IMR-90 (cell line): ENCODE results near the gene DHX40. TPM values are rescaled to one million over a fixed set of nuclear protein-coding genes. Genes with fewer than 3 reads are reported as not detected.

Source experiments
- ATAC-seq: fragments of 200-7000 bp; cut with Tn5 transposase; 2 replicates; pipeline ENCODE4 v1.9.1; 2020; ENCODE audit warnings: low read depth, mild to moderate bottlenecking, moderate library complexity
- BruUV-seq: library from RNA; stranded (reverse); fragments of 400-500 nt; replicated peaks from 2 replicates; lab custom pipeline; 2021; lab: Mats Ljungman, UMichigan
- CTCF ChIA-PET: fragments of 300-600 bp; formaldehyde crosslinking; extraction: SDS; loops from one replicate; lab custom pipeline; 2021; ENCODE audit warnings: antibody characterized with exemption; lab: Yijun Ruan, JAX
- POLR2A ChIA-PET: fragments of 300-600 bp; sonication (Branson Sonifier 250); formaldehyde crosslinking; loops from one replicate; lab custom pipeline; 2022; ENCODE audit warnings: antibody characterized with exemption; ENCODE audit not compliant: unreplicated experiment; lab: Charles Lee
- DNase-seq: peaks from one replicate; pipeline ENCODE4 v3.0.0; 2013
- H2AFZ ChIP-seq: replicated peaks from 2 replicates; pipeline ENCODE3; 2013; ENCODE audit warnings: low read length, mild to moderate bottlenecking; ENCODE audit not compliant: poor library complexity
- H2AK5ac ChIP-seq: 2 replicates; pipeline ENCODE4 v1.6.1; 2013; ENCODE audit warnings: low read depth, low read length, inconsistent platforms
- H2AK9ac ChIP-seq: replicated peaks from 2 replicates; pipeline ENCODE3; 2013; ENCODE audit warnings: mild to moderate bottlenecking, low read depth, low read length, moderate library complexity; ENCODE audit not compliant: poor library complexity
- H2BK120ac ChIP-seq: 2 replicates; pipeline ENCODE4 v1.6.1; 2013; ENCODE audit warnings: low read depth, low read length, inconsistent platforms
- H2BK15ac ChIP-seq: 3 replicates; pipeline ENCODE4 v1.6.1; 2013; ENCODE audit warnings: low read depth, low read length, inconsistent platforms
- H2BK20ac ChIP-seq: 2 replicates; pipeline ENCODE4 v1.6.1; 2013; ENCODE audit warnings: low read depth, mild to moderate bottlenecking, inconsistent platforms, low read length, moderate library complexity
- H2BK5ac ChIP-seq: 2 replicates; pipeline ENCODE4 v1.6.1; 2013; ENCODE audit warnings: mild to moderate bottlenecking, low read depth, low read length, inconsistent platforms; ENCODE audit not compliant: poor library complexity, severe bottlenecking
- H3K14ac ChIP-seq: replicated peaks from 2 replicates; pipeline ENCODE4 v1.6.1; 2013; ENCODE audit warnings: low read depth, low read length, inconsistent platforms
- H3K18ac ChIP-seq: 2 replicates; pipeline ENCODE4 v1.6.1; 2013; ENCODE audit warnings: low read depth, low read length, control low read depth
- H3K23ac ChIP-seq: 2 replicates; pipeline ENCODE4 v1.6.1; 2013; ENCODE audit warnings: low read depth, low read length, inconsistent platforms
- H3K27ac ChIP-seq: 2 replicates; pipeline ENCODE4 v1.5.1; 2013; ENCODE audit warnings: mild to moderate bottlenecking, control low read depth, low read length; ENCODE audit not compliant: insufficient read depth
- H3K27me3 ChIP-seq: 2 replicates; pipeline ENCODE4 v1.6.1; 2013; ENCODE audit warnings: low read length; ENCODE audit not compliant: control insufficient read depth, insufficient read depth
- H3K36me3 ChIP-seq: 2 replicates; pipeline ENCODE4 v1.6.1; 2013; ENCODE audit warnings: low read length, mixed read lengths; ENCODE audit not compliant: control insufficient read depth, insufficient read depth
- H3K4ac ChIP-seq: 2 replicates; pipeline ENCODE4 v1.6.1; 2013; ENCODE audit warnings: low read depth, low read length, inconsistent platforms
- H3K4me1 ChIP-seq: 2 replicates; pipeline ENCODE4 v1.6.1; 2013; ENCODE audit warnings: low read length, mixed read lengths; ENCODE audit not compliant: control insufficient read depth, insufficient read depth
- H3K4me2 ChIP-seq: 2 replicates; pipeline ENCODE4 v1.6.1; 2013; ENCODE audit warnings: low read depth, mild to moderate bottlenecking, control low read depth, low read length, moderate library complexity
- H3K4me3 ChIP-seq: 2 replicates; pipeline ENCODE4 v1.5.1; 2013; ENCODE audit warnings: low read depth, mild to moderate bottlenecking, control low read depth, low read length, moderate library complexity; ENCODE audit not compliant: insufficient read depth
- H3K56ac ChIP-seq: 2 replicates; pipeline ENCODE4 v1.6.1; 2013; ENCODE audit warnings: low read length, inconsistent platforms; ENCODE audit not compliant: insufficient read depth; ENCODE audit errors: extremely low read depth
- H3K79me1 ChIP-seq, 2 experiments: 2 replicates each; pipeline ENCODE4 v1.6.1; 2013; ENCODE audit warnings: low read length in 2 of 2, inconsistent platforms in 1 of 2, low read depth in 1 of 2
- H3K9ac ChIP-seq: 2 replicates; pipeline ENCODE4 v1.6.1; 2013; ENCODE audit warnings: low read depth, low read length, control low read depth
- H3K9me1 ChIP-seq: 2 replicates; pipeline ENCODE4 v1.6.1; 2013; ENCODE audit warnings: low read length, inconsistent platforms; ENCODE audit not compliant: insufficient read depth
- H3K9me3 ChIP-seq: 2 replicates; pipeline ENCODE4 v1.6.1; 2013; ENCODE audit warnings: low read length; ENCODE audit not compliant: control insufficient read depth, insufficient read depth
- H4K20me1 ChIP-seq: 2 replicates; pipeline ENCODE4 v1.6.1; 2013; ENCODE audit warnings: low read length, inconsistent platforms; ENCODE audit not compliant: insufficient read depth
- H4K5ac ChIP-seq: 2 replicates; pipeline ENCODE4 v1.6.1; 2013; ENCODE audit warnings: mild to moderate bottlenecking, low read depth, low read length, control low read depth
- H4K8ac ChIP-seq, 2 experiments: 2 replicates each; pipeline ENCODE4 v1.6.1; 2013; ENCODE audit warnings: low read depth in 2 of 2, low read length in 2 of 2, control low read depth in 1 of 2, inconsistent platforms in 1 of 2
- H4K91ac ChIP-seq: 2 replicates; pipeline ENCODE4 v1.6.1; 2013; ENCODE audit warnings: low read depth, low read length, inconsistent platforms; ENCODE audit not compliant: insufficient read depth
- BHLHE40 ChIP-seq: fragments of 150-350 bp; IDR thresholded peaks from 2 replicates; pipeline ENCODE4 v1.6.1; 2016; ENCODE audit warnings: mild to moderate bottlenecking, low read depth, low read length
- CHD1 ChIP-seq: IDR thresholded peaks from 2 replicates; pipeline ENCODE4 v1.6.1; 2012; ENCODE audit warnings: low read depth, low read length, improper control_type of control experiment
- CTCF ChIP-seq: conservative IDR thresholded peaks from 2 replicates; pipeline ENCODE4 v1.5.1; 2012; ENCODE audit warnings: mild to moderate bottlenecking, low read depth, low read length, improper control_type of control experiment
- ELK1 ChIP-seq: fragments of 150-350 bp; IDR thresholded peaks from 2 replicates; pipeline ENCODE4 v1.6.1; 2016; ENCODE audit warnings: low read depth, mild to moderate bottlenecking, low read length, moderate library complexity, borderline replicate concordance
- FOS ChIP-seq: fragments of 150-350 bp; IDR thresholded peaks from 2 replicates; pipeline ENCODE4 v1.6.1; 2016; ENCODE audit warnings: low read depth, low read length
- MAFK ChIP-seq: IDR thresholded peaks from 2 replicates; pipeline ENCODE4 v1.6.1; 2012; ENCODE audit warnings: low read depth, low read length, improper control_type of control experiment
- MAZ ChIP-seq: IDR thresholded peaks from 2 replicates; pipeline ENCODE4 v1.6.1; 2012; ENCODE audit warnings: low read depth, mild to moderate bottlenecking, low read length, improper control_type of control experiment, moderate library complexity, borderline replicate concordance
- MXI1 ChIP-seq: IDR thresholded peaks from 2 replicates; pipeline ENCODE4 v1.6.1; 2012; ENCODE audit warnings: low read depth, mild to moderate bottlenecking, low read length, moderate library complexity, borderline replicate concordance
- NFE2L2 ChIP-seq: fragments of 150-350 bp; IDR thresholded peaks from 2 replicates; pipeline ENCODE4 v1.6.1; 2016; ENCODE audit warnings: low read depth, mild to moderate bottlenecking, low read length
- POLR2A ChIP-seq: IDR thresholded peaks from 2 replicates; pipeline ENCODE4 v1.6.1; 2012; ENCODE audit warnings: mild to moderate bottlenecking, low read depth, low read length
- RCOR1 ChIP-seq: IDR thresholded peaks from 2 replicates; pipeline ENCODE4 v1.6.1; 2012; ENCODE audit warnings: mild to moderate bottlenecking, low read length, improper control_type of control experiment; ENCODE audit not compliant: insufficient replicate concordance
- RFX5 ChIP-seq: IDR thresholded peaks from 2 replicates; pipeline ENCODE4 v1.8.0; 2012; ENCODE audit warnings: low read depth, mild to moderate bottlenecking, low read length, moderate library complexity
- dilution Hi-C: fragments of 300-500 bp; cut with HindIII; formaldehyde crosslinking; loops from one replicate; pipeline ENCODE4 v1.14.3; 2018; ENCODE audit warnings: low sequenced_read_pairs; ENCODE audit not compliant: unreplicated experiment
- in situ Hi-C: fragments of 300-500 bp; cut with MboI; formaldehyde crosslinking; loops from 3 replicates; pipeline ENCODE4 v1.14.3; 2019; ENCODE audit warnings: low sequenced_read_pairs, inconsistent platforms, mixed read lengths
- intact Hi-C: fragments of 100-400 bp; cut with micrococcal nuclease; formaldehyde crosslinking; loops from 2 replicates; pipeline ENCODE4 v1.10.0; 2022
- polyA plus RNA-seq, 3 experiments: library from polyadenylated mRNA; depleted of rRNA; stranded (reverse); fragments of >200 nt; gene quantifications; 2 replicates each; pipeline ENCODE4 v1.2.3, GENCODE V29; 2012; ENCODE audit warnings: low replicate concordance in 1 of 3
- total RNA-seq: library from RNA; depleted of rRNA; stranded (reverse); fragments of >200 nt; gene quantifications from 2 replicates; pipeline ENCODE4 v1.2.3, GENCODE V29; 2012

The DHX40 gene
- total and polyA plus RNA-seq, 2 of the 4 experiments (the other 2 are of a cell fraction), result 17.4 to 44.4 TPM

GRCh38 chr17:59538195-59538909 is 27.1 kb upstream of the DHX40 start:
- no peak overlapping the region for H3K18ac ChIP-seq
- in situ Hi-C loops, result no loop called here
- H3K27ac ChIP-seq, result no peak overlapping the region
- no peak for ATAC-seq
- no peak for TF ChIP-seq POLR2A
- TF ChIP-seq CTCF, result no peak
- no peak for TF ChIP-seq MAFK
- TF ChIP-seq MAZ, result no peak
- TF ChIP-seq ELK1, result no peak
- no peak for TF ChIP-seq BHLHE40
- no peak for TF ChIP-seq MXI1
- no peak for TF ChIP-seq CHD1
- no peak for TF ChIP-seq FOS
- TF ChIP-seq NFE2L2, result no peak
- no peak for TF ChIP-seq RFX5
- TF ChIP-seq RCOR1, result no peak
- no peaks in the 10 kb centered on the region for H3K9me1 ChIP-seq
- dilution Hi-C loops, result no loop called here
- ChIA-PET POLR2A (no interaction called here), CTCF (no interaction called here)
- intact Hi-C loops, result no loop called here
- H3K4me2 ChIP-seq, result no peak overlapping the region
- H3K9me3 ChIP-seq, result no peaks in the 10 kb centered on the region
- no peak overlapping the region for H3K14ac ChIP-seq
- no peak overlapping the region for H2BK20ac ChIP-seq
- H3K56ac ChIP-seq, result no peak overlapping the region
- no peak overlapping the region for H4K5ac ChIP-seq
- H4K20me1 ChIP-seq, result no peaks in the 10 kb centered on the region
- no TSS peak for BruUV-seq
- no peak overlapping the region for H2BK15ac ChIP-seq
- DNase-seq, result no peak
- H3K36me3 ChIP-seq, result no peaks in the 10 kb centered on the region
- no peak overlapping the region for H4K91ac ChIP-seq
- H3K23ac ChIP-seq, result no peak overlapping the region
- H2AFZ ChIP-seq, result no peak overlapping the region
- no peak overlapping the region for H2AK5ac ChIP-seq
- H3K9ac ChIP-seq, result no peak overlapping the region
- no peak overlapping the region for H3K4ac ChIP-seq
- no peak overlapping the region for H4K8ac ChIP-seq
- no peak overlapping the region for H2BK120ac ChIP-seq
- H3K79me1 ChIP-seq, result no peaks in the 10 kb centered on the region
- H3K4me3 ChIP-seq, result no peak overlapping the region
- no peak overlapping the region for H2AK9ac ChIP-seq
- peaks cover 12% of the 10 kb centered on the region for H3K27me3 ChIP-seq
- H2BK5ac ChIP-seq, result no peak overlapping the region
- no peaks in the 10 kb centered on the region for H3K4me1 ChIP-seq
